GM21723 (cell line): Measurements from ENCODE around the gene IL1RL2.

Source experiments
- ATAC-seq: cut with Tn5 transposase; IDR thresholded peaks from one replicate; pipeline ENCODE4 v1.9.1; 2021; ENCODE audit warnings: mild to moderate bottlenecking, moderate library complexity; ENCODE audit not compliant: unreplicated experiment

Gene IL1RL2

GRCh38 chr2:102186791-102187495 is at the start of gene IL1RL2:
Gene IL1RL2, plus strand, starts transcription at chr2:102187023. Its CDS starts 845 bp downstream, at chr2:102187868.
- no peak for ATAC-seq

DNA sequence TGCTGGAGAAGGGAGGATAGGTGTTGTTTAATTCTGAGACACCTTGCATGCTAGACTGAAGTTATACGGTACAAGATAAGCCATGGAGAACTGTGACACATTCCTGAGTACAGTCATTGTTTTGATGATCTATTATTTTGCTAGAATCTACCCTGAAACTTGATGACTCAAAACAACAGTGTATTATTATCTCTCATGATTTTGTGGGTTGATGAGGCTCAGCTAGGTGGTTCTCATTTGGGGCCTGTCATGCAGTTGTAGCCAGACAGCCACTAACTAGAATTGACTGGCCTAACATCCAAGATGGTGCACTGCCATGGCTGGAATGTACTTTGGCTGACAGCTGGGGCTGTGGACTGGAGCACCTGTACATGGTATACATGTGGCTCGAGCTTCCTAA is 49.7 kb upstream of the IL1RL2 start:
- no peak for ATAC-seq

GRCh38 chr2:102138331-102138730 is 48.5 kb upstream of the IL1RL2 start:
- ATAC-seq: no peak

DNA sequence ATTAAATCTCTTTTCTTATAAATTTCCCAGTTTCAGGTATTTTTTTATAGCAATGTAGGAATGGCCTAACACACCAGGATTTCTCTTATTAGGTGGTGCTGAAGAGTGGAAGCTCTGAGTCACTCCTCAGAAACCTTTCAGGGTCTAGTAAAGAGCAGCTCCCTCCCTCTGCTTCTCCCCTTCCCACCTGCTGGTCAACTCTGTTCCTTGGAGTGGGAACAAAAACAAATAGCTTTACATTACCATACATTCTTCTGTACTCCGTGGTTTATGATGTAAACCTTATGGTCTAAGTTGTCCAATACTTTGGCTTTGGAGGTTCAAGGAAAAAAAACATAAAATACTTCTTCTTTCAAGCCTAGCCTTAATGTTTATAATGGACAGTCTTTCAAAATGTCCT is 47.0 kb upstream of the IL1RL2 start:
- ATAC-seq: no peak

GRCh38 chr2:102140377-102140776 is 46.4 kb upstream of the IL1RL2 start:
- ATAC-seq: no peak

- no peak for ATAC-seq
Measured at GRCh38 chr2:102141011-102141943, 45.5 kb upstream of the IL1RL2 start.

DNA sequence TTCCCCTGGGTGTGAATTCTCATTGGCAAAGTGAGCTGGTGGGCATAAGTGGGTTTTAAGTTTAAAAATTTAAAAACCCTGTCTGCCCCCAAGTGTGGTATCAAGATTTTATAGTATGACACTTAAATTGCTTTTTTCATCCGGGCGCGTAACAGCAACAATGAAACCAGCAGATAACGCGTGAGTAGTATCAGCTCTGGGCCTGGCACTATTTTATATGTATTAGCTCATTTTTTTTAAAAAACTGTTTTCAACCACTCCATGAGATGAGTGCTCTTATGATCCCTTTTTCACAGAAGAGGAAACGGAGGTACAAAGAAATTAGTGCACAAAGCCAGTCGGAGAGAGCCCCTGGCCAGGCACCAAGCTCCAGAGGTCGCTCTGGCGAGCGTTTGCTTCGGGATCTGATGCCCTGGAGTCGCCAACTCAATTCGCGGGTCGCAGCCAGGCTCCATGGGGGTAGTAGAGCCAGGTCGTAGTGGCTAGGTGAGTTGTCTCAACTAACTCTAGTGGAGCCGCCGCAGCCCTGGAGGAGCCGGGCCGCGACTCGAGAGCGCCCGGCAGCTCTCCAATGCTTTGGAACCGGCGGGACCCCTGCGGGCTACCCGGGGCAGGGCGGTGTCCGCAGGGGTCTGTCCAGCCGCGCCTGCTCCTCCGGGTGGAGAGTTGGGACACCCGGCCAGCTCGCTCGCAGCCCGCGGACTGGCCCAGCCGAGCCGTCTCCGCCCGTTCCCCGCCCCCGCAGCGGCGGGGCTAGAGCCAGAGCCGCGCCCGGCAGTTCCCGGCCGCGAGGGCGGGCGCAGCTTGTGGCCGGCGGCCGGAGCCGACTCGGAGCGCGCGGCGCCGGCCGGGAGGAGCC is 44.6 kb upstream of the IL1RL2 start, which contains the start of gene IL1R1:
Gene IL1R1, plus strand, starts transcription at position 777 of the 859 bp plus-strand sequence. CDS start 14,979 bp downstream, outside the sequence.
- ATAC-seq: no peak

DNA sequence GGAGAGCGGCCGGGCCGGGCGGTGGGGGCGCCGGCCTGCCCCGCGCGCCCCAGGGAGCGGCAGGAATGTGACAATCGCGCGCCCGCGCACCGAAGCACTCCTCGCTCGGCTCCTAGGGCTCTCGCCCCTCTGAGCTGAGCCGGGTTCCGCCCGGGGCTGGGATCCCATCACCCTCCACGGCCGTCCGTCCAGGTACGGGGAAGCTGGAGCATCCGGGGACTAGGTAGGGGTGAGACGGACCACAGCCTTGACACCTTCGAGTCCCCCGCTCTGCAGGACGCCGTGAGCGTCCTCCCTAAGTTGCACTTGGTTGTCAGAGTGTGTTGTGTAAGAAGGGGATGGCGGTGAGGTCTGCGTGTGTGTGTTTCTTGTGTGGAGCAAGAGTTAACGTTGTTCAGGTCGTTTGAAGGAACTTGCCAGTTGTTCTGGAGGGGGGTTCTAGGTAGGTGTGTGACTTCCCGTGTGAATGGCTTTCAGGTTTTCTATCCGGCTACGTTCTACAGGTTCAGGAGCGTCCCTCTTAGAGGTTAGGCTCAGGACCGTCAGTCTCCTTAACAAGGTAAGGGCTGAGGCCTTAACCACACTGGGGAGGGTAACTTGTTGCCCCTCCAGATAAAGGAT is 43.9 kb upstream of the IL1RL2 start:
- no peak for ATAC-seq

- ATAC-seq: no peak
Measured at GRCh38 chr2:102143450-102143985, 43.3 kb upstream of the IL1RL2 start.

GRCh38 chr2:102144128-102144527 is 42.7 kb upstream of the IL1RL2 start:
- no peak for ATAC-seq

DNA sequence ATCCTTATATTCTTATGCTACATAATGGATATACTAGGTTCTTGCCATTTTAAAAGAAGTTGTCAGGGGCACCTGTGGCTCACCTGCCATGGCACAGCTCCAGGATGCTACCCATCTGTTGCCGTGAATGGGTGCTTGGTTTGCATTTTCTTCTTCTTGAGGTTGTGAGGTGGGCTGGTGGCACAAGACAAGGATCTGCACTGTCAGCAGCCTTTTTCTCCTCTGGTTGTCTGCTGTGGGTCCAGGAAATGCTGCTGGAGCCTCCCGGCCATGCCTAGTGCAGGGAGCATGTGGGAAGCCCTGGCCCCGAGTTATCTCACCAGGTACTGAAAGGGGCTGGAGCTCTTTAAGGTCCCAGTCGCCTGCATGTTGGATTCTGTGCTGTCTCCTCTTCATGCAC is 41.7 kb upstream of the IL1RL2 start:
- ATAC-seq: no peak

DNA sequence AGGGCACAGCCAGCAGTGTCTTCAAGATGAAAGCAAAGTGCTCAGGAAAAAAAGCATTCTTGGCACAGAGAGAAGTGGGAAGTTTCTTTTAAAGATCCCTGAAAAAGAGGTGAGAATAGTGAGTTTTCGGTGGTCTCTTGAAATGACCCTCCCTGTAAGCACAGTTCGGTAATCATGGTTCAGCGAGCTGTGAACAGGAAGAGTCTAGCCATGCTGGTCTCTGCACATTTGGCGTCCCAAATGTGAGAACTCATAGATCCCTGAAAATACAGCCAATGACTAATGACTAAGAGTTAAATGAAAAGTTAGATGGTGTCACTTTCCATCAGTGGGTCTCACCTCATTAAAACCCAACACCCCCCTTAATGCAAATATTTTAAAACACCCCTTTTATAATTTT is 40.9 kb upstream of the IL1RL2 start:
- ATAC-seq: no peak

DNA sequence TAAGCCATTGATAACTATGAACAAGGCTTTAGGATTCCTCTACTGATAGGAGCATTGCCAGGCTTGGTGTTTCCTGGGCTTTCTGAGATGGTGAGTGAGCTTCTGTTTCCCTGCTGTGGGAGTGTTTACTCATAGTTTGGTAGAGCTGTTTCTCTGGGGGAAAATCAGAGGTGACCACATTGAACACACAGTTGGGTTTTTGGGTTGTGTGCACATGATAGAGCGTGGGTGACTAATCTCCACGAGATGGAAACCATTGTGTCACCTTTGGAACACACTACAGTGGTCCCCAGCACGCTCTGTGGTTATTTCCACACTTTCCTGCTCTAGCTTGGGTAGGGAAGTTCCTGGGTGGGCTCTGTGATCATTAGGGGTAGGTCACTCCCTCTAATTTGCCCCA is 38.9 kb upstream of the IL1RL2 start:
- ATAC-seq: no peak

DNA sequence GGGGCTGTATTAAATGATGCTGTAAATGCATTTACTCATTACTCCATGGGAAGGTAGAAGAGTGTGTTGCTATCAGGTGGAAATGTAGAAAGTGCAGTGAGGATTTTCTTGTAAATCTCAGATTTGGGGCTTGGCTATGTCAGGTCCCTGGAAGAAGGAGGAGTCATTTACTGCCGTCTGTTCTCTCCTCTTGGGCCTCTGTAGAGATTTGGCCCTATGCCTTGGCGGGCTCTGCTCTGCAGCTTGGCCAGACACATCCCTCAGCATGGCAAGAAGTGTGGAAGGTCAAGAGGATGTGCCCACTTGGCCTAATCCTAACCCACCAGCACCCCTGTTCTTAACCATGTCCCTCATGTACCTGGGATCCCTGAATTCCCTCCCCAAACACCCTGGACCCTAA is 37.6 kb upstream of the IL1RL2 start:
- no peak for ATAC-seq

DNA sequence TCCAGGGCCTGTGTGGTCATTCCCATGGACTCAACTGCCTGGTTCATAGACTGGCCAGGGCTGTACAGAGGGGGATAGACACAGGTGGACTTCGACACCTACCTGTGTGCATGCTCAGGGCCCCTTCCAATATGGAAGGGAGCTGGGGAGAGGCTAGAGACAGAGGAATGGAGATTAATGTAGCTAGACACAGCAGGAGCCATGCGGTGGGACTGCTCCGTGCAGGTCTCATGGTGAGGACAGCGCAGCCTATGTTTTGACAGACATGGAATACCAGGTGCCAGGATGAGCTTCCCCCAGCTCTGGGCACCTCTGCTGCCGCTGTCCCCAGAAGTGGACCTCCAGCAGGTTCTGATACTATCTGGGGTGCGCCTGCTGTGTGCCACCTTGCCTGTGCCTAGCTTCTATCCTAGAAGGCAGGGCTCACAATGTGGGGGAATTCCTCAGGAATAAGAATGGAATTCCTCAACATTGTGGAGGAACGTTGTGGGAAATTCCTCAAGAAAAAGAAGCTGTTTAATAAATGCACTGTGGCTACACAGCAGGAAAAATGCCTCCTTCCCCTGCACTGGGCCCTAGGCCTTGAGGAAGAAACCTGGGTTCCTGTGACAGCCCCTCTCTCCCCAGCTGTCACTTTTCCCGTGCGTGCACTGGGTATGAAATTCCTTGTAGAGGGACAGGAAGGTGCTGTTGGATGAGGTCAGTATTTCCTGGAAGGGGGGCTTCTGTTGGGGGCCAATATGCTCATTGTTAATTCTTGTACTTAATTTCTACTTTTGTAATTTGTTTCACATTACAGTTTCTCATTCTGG is 37.0 kb upstream of the IL1RL2 start:
- no peak for ATAC-seq

DNA sequence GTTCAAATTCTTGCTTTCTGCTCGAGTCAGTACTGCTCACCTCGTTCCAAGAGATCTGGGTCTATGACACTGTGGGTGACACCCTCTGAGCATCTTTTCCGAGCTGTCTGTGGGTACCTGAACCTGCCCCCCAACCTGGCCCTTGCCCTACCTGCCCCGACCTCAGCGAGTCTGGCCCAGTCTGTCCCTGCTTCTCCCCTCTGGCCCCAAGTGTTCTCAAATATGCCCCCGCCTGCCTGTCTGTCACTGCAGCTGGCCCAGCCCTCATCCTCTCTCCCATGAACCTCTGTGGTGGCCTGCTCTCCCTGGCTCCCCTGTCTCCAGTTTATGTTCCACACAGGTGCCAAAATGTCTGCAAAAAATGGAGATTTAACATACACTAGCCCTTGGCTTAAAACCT is 32.5 kb upstream of the IL1RL2 start:
- no peak for ATAC-seq

DNA sequence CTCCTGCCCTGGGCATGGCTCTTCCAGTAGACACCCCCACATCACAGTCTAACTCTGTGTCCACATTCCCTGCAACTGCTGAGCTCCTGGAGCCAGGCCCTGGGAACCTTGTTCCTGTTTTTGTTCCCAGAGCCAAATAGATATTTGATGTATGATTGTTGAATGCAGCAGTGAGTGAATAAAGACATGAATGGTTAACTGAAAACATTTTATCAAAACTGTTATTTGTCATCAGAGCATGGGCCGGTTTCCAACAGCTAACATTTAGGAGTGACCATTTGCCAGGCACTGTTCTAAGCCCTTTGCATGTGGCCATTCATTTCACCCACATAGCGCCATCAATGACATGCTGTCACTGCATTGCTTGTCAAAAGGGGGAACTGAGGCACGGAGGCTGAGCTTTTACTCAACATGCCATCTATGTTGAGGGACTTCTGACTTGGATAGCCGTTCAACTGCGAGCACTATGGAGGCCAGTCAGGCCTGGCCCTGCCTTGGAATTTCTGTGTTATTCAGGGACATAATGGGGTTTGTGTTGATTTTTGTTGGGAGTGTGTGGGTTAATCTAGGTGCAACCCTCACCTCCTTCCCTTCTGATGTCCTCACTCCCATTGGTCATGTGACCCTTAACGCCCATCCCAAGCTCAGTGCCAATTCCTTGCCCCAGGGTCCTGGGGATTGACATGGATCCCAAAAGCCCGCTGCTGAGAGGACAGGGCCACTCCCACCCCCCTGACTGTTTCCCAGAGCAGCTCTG is 31.7 kb upstream of the IL1RL2 start:
- ATAC-seq: no peak

DNA sequence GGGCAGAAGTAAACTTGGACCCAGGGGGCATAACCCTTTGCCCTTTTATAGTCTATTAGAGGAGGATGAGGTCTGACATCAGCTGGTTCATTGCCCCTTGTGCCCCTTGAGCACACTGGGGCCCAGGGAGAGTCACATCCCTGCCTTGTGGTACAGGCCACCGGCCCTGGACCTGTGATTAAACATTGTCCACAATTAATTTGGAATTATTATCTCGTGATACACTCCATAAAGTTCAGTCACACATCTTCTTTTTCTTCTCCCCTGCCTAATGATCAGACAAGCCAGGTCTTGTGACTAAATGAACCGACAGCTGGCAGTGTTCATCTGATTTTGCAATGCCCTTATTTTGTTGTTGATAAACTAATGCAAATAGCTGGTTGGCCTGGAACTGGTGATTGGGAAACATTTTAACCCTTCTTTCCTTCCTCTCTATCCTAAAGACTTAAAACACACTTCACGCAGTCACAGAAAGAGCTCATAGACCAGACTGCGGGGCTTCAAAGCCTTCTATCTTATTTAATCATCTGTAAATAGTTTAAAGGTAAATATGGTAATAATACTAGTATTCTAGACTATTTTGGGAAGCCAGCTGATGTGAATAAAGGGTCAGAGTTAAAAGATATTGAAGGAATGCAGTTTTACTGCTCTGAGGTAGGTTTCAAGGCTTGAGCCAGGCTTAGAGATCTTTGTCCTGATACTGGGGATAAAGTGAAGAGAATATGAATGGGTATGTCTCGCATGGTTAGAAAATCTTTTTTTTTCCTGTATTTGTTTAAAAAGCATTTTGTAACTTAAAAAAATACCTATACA is 30.9 kb upstream of the IL1RL2 start:
- no peak for ATAC-seq
